Lower leg skin (tissue), 3 donors: Measurements from ENCODE around the gene GRM5.

Source experiments
- CTCF ChIP-seq, 3 donors: fragments of 450-650 bp; IDR thresholded peaks; one replicate each; pipeline ENCODE4 v1.5.1; 2016; ENCODE audit warnings: antibody characterized with exemption in 3 of 3, mild to moderate bottlenecking in 3 of 3, moderate library complexity in 2 of 3
- POLR2A ChIP-seq, 2 donors: fragments of 450-650 bp; IDR thresholded peaks; one replicate each; pipeline ENCODE4 v1.6.1; 2016 to 2017; ENCODE audit warnings: antibody characterized with exemption in 2 of 2, mild to moderate bottlenecking in 1 of 2, moderate library complexity in 1 of 2

DNA sequence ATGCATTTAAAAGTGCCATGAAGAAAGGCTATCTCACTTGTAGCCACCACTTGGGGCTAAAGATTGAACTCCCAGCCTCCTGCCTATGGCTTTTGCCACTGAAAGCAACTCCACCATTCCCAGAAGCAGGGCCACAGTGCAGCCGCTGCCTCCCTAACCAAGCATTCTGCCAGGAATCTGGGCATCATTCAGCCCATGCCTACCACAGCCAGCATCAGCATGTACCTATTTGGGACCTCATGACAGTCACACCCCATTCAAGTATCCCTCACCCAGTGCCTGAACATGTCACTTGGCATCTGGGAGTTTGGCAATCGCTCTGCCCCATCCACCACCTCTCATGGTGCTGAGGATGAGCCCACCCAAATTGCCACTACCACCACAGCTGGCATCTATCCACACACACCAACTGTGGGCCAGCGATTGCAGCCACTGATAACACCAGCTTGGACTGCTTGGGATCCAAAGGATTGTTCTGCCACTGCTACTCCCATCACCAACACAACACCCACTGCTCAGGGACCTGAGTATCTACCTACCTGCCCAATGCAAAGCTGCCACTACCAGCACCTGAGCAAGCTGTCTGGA is 234.4 kb downstream of the GRM5 start:
- TF ChIP-seq POLR2A (IDR thresholded peaks at IDR 0.05) (no peak), CTCF (IDR thresholded peaks at IDR 0.05) (no peak)
